HG02884 (cell line): ENCODE measurements around the gene DLGAP3.

Experiments used
- ATAC-seq: cut with Tn5 transposase; IDR thresholded peaks from one replicate; pipeline ENCODE4 v1.9.1; 2021; ENCODE audit warnings: mild to moderate bottlenecking, moderate library complexity; ENCODE audit not compliant: unreplicated experiment

Gene DLGAP3

GRCh38 chr1:34929853-34930701 is 627 bp upstream of the DLGAP3 start:
- ATAC-seq = no peak

GRCh38 chr1:34928699-34929496 is 552 bp downstream of the DLGAP3 start:
- ATAC-seq = no peak

GRCh38 chr1:34928066-34928696 is 1.3 kb downstream of the DLGAP3 start:
- no peak for ATAC-seq

- ATAC-seq = no peak
These were observed 2.1 kb downstream of the DLGAP3 start for GRCh38 chr1:34927316-34927715.

GRCh38 chr1:34926894-34927293 is 2.6 kb downstream of the DLGAP3 start:
- no peak for ATAC-seq

- ATAC-seq = no peak
These were observed 3.3 kb downstream of the DLGAP3 start for GRCh38 chr1:34926156-34926555.

- ATAC-seq = no peak
These were observed 3.7 kb downstream of the DLGAP3 start for GRCh38 chr1:34925730-34926129.

GRCh38 chr1:34924759-34925555 is 4.5 kb downstream of the DLGAP3 start:
- ATAC-seq = no peak

- no peak for ATAC-seq
These were observed 6.0 kb downstream of the DLGAP3 start for GRCh38 chr1:34923490-34923889.

GRCh38 chr1:34918977-34919561 is 10.4 kb downstream of the DLGAP3 start:
- no peak for ATAC-seq

- ATAC-seq = no peak
These were observed 11.0 kb downstream of the DLGAP3 start for GRCh38 chr1:34918386-34918976.

GRCh38 chr1:34917017-34917416 is 12.4 kb downstream of the DLGAP3 start:
- no peak for ATAC-seq

- no peak for ATAC-seq
These were observed 13.3 kb downstream of the DLGAP3 start for GRCh38 chr1:34916104-34916503.

GRCh38 chr1:34915521-34915920 is 13.9 kb downstream of the DLGAP3 start:
- no peak for ATAC-seq

- ATAC-seq = no peak
These were observed 14.5 kb downstream of the DLGAP3 start for GRCh38 chr1:34914958-34915357.

- no peak for ATAC-seq
These were observed 18.0 kb downstream of the DLGAP3 start for GRCh38 chr1:34911465-34911864.

GRCh38 chr1:34910425-34910824 is 19.0 kb downstream of the DLGAP3 start:
- ATAC-seq = no peak

GRCh38 chr1:34908369-34908768 is 21.1 kb downstream of the DLGAP3 start:
- ATAC-seq = no peak

GRCh38 chr1:34907487-34908090 is 21.9 kb downstream of the DLGAP3 start:
- ATAC-seq = no peak

GRCh38 chr1:34906756-34907155 is 22.7 kb downstream of the DLGAP3 start:
- ATAC-seq = no peak
